ENCODE data around the gene TTLL7.

The TTLL7 gene

DNA sequence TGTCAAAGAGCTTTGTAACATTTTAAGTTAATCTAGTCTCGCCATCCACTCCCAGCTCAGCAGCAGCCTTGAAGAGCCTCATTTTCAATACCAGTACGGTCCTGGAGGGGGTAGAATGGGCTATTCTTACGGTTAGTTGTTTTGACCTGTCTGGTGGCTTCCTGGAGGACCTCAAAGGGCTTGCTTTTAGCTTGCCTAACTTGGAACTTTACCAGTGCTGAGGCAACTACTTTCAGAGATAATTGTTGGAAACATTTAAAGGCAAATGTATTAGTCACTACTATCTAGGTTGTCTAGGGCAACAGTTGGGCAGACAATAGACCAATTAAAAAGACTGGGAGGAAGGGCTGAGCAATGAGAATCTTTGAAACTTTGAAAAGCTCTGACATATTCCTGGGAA lies 56.0 kb downstream of the TTLL7 start:
- Histone ChIP-seq H3K18ac (ENCODE audit: low read depth in 1 of 2, low read length in 2 of 2) (no peak overlapping the region), H2BK120ac (ENCODE audit: low read depth, low read length) (no peak overlapping the region), H2AFZ (ENCODE audit: low read depth, low read length) (no peak overlapping the region), H3K36me3 (ENCODE audit: control insufficient read depth in 1 of 2, insufficient read depth in 2 of 2, low read depth in 1 of 2, low read length in 2 of 2) (no peaks in the 10 kb centered on the region), H4K8ac (ENCODE audit: low read length) (no peak overlapping the region), H3K9ac (ENCODE audit: low read length) (no peak overlapping the region), H2BK5ac (ENCODE audit: low read depth, low read length, poor library complexity, severe bottlenecking) (no peak overlapping the region), H3K4me2 (ENCODE audit: low read length, poor library complexity, severe bottlenecking) (no peak overlapping the region), H2BK15ac (ENCODE audit: low read depth, poor library complexity, severe bottlenecking) (no peak overlapping the region), H3K79me1 (replicated peaks; ENCODE audit: low read length, poor library complexity, severe bottlenecking) (peaks cover 2% of the 10 kb centered on the region), H3K4ac (ENCODE audit: low read depth in 1 of 2, low read length in 2 of 2) (no peak overlapping the region), H3K9me3 (ENCODE audit: control insufficient read depth, low read length) (peaks cover 11% of the 10 kb centered on the region), H2AK5ac (ENCODE audit: low read length, severe bottlenecking) (no peak overlapping the region), H3K27ac (ENCODE audit: low read length, poor library complexity, severe bottlenecking) (no peak overlapping the region), H3K27me3 (ENCODE audit: control insufficient read depth in 1 of 2, insufficient read depth in 1 of 2, low read length in 2 of 2) (no peaks in the 10 kb centered on the region), H2BK12ac (ENCODE audit: low read length in 2 of 2) (no peak overlapping the region), H3K4me1 (ENCODE audit: control insufficient read depth, insufficient read depth, low read depth, low read length) (no peaks in the 10 kb centered on the region), H3K14ac (ENCODE audit: low read length in 2 of 2) (no peak overlapping the region), H4K91ac (ENCODE audit: low read length) (no peak overlapping the region), H3K23ac (ENCODE audit: low read length in 2 of 2) (no peak overlapping the region), H3K4me3 (ENCODE audit: insufficient read depth in 1 of 2, low read depth in 1 of 2, low read length in 2 of 2) (no peak overlapping the region)
- DNase-seq: peak; percentile 24
- WGBS: 83% methylated on average over 2 of the region's 3 CpGs

DNA sequence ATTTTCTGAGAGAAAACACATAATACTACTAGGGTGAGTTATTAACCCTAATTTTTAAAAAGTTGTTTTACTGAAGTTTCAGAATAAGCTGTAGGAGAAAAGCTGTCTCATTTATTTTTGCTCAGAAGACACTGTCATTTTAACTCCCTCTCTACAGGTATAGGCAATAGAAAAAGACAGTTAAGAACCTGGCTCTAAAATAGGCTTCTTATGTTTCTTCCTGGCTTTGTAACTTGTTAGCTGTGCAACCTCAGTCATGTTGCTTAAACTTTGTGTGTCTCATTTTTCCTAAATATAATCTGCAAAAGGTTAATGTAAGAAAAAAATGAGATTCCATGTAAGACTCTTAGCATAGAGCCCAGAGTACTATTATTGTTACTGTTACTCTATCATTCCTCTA lies 64.4 kb downstream of the TTLL7 start:
- Histone ChIP-seq H2BK15ac (ENCODE audit: low read depth, poor library complexity, severe bottlenecking) (no peak overlapping the region), H2BK120ac (ENCODE audit: low read depth, low read length) (no peak overlapping the region), H3K4me2 (ENCODE audit: low read length, poor library complexity, severe bottlenecking) (no peak overlapping the region), H3K23ac (ENCODE audit: low read length in 2 of 2) (no peak overlapping the region), H3K27me3 (ENCODE audit: control insufficient read depth in 1 of 2, insufficient read depth in 1 of 2, low read length in 2 of 2) (no peaks in the 10 kb centered on the region), H2AK5ac (ENCODE audit: low read length, severe bottlenecking) (no peak overlapping the region), H3K4me3 (ENCODE audit: insufficient read depth in 1 of 2, low read depth in 1 of 2, low read length in 2 of 2) (no peak overlapping the region), H3K18ac (ENCODE audit: low read depth in 1 of 2, low read length in 2 of 2) (no peak overlapping the region), H4K91ac (ENCODE audit: low read length) (no peak overlapping the region), H3K79me1 (replicated peaks; ENCODE audit: low read length, poor library complexity, severe bottlenecking) (no peaks in the 10 kb centered on the region), H2BK5ac (ENCODE audit: low read depth, low read length, poor library complexity, severe bottlenecking) (no peak overlapping the region), H3K36me3 (ENCODE audit: control insufficient read depth in 1 of 2, insufficient read depth in 2 of 2, low read depth in 1 of 2, low read length in 2 of 2) (no peaks in the 10 kb centered on the region), H2AFZ (ENCODE audit: low read depth, low read length) (no peak overlapping the region), H3K9ac (ENCODE audit: low read length) (no peak overlapping the region), H2BK12ac (ENCODE audit: low read length in 2 of 2) (no peak overlapping the region), H4K8ac (ENCODE audit: low read length) (no peak overlapping the region), H3K4me1 (ENCODE audit: control insufficient read depth, insufficient read depth, low read depth, low read length) (no peaks in the 10 kb centered on the region), H3K4ac (ENCODE audit: low read depth in 1 of 2, low read length in 2 of 2) (no peak overlapping the region), H3K27ac (ENCODE audit: low read length, poor library complexity, severe bottlenecking) (no peak overlapping the region), H3K9me3 (ENCODE audit: control insufficient read depth, low read length) (no peaks in the 10 kb centered on the region), H3K14ac (ENCODE audit: low read length in 2 of 2) (no peak overlapping the region)
- DNase-seq: no peak

DNA sequence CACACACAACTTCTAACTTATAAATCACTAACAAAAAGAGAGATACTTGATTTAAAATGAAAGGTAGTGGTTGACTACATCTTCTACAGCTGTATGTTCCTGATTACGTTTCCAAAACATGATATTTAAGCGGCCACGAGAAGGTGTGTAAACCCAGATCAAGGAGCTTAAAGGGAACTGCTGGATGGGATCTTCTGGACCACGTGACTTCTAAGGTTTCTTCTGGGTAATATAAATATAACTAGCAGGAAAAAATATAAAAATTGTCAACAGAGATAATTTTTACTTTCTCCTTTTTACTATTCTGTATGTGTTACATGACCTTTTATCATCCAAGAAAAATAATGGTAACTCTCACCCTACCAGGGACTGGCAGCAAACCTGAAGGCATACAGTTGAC lies 66.2 kb downstream of the TTLL7 start:
- no peak overlapping the region for H2BK120ac ChIP-seq (ENCODE audit: low read depth, low read length)
- H3K4me1 ChIP-seq (ENCODE audit: control insufficient read depth, insufficient read depth, low read depth, low read length): no peaks in the 10 kb centered on the region
- H2AFZ ChIP-seq (ENCODE audit: low read depth, low read length): no peak overlapping the region
- WGBS: 97% methylated on average over 3 of the region's 4 CpGs
- no peak overlapping the region for H3K23ac ChIP-seq (ENCODE audit: low read length in 2 of 2)
- no peaks in the 10 kb centered on the region for H3K27me3 ChIP-seq (ENCODE audit: control insufficient read depth in 1 of 2, insufficient read depth in 1 of 2, low read length in 2 of 2)
- H3K9me3 ChIP-seq (ENCODE audit: control insufficient read depth, low read length): no peaks in the 10 kb centered on the region
- no peak overlapping the region for H3K4me2 ChIP-seq (ENCODE audit: low read length, poor library complexity, severe bottlenecking)
- no peak overlapping the region for H3K9ac ChIP-seq (ENCODE audit: low read length)
- H2BK5ac ChIP-seq (ENCODE audit: low read depth, low read length, poor library complexity, severe bottlenecking): no peak overlapping the region
- H3K4ac ChIP-seq (ENCODE audit: low read depth in 1 of 2, low read length in 2 of 2): no peak overlapping the region
- no peak for DNase-seq
- H3K4me3 ChIP-seq (ENCODE audit: insufficient read depth in 1 of 2, low read depth in 1 of 2, low read length in 2 of 2): no peak overlapping the region
- no peak overlapping the region for H2AK5ac ChIP-seq (ENCODE audit: low read length, severe bottlenecking)
- H2BK15ac ChIP-seq (ENCODE audit: low read depth, poor library complexity, severe bottlenecking): no peak overlapping the region
- no peak overlapping the region for H3K14ac ChIP-seq (ENCODE audit: low read length in 2 of 2)
- no peak overlapping the region for H4K8ac ChIP-seq (ENCODE audit: low read length)
- no peaks in the 10 kb centered on the region for H3K79me1 ChIP-seq (replicated peaks; ENCODE audit: low read length, poor library complexity, severe bottlenecking)
- no peaks in the 10 kb centered on the region for H3K36me3 ChIP-seq (ENCODE audit: control insufficient read depth in 1 of 2, insufficient read depth in 2 of 2, low read depth in 1 of 2, low read length in 2 of 2)
- H3K27ac ChIP-seq (ENCODE audit: low read length, poor library complexity, severe bottlenecking): no peak overlapping the region
- no peak overlapping the region for H3K18ac ChIP-seq (ENCODE audit: low read depth in 1 of 2, low read length in 2 of 2)
- no peak overlapping the region for H4K91ac ChIP-seq (ENCODE audit: low read length)
- H2BK12ac ChIP-seq (ENCODE audit: low read length in 2 of 2): no peak overlapping the region

DNA sequence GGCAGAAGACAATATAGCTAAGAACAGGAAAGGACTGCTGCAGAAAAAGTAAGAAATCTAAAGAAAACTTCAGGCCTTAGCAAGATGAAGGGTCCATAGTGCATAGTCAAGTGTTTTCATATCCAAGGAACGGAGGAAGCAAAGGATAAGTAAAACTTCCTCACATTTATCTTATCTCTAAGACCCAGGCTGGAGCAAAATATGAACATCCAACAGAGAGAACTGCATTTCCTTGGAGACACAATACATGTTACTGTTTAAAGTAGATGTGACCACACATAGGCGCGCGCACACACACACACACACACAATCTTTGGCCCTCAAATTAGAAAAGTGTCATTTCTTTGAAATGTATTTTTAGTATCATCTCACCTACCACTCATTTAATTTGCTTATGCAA lies 66.7 kb downstream of the TTLL7 start:
- no peak overlapping the region for H4K91ac ChIP-seq (ENCODE audit: low read length)
- no peak overlapping the region for H2AK5ac ChIP-seq (ENCODE audit: low read length, severe bottlenecking)
- no peak overlapping the region for H3K14ac ChIP-seq (ENCODE audit: low read length in 2 of 2)
- no peaks in the 10 kb centered on the region for H3K27me3 ChIP-seq (ENCODE audit: control insufficient read depth in 1 of 2, insufficient read depth in 1 of 2, low read length in 2 of 2)
- H3K27ac ChIP-seq (ENCODE audit: low read length, poor library complexity, severe bottlenecking): no peak overlapping the region
- no peak overlapping the region for H2BK12ac ChIP-seq (ENCODE audit: low read length in 2 of 2)
- H2AFZ ChIP-seq (ENCODE audit: low read depth, low read length): no peak overlapping the region
- no peak overlapping the region for H3K23ac ChIP-seq (ENCODE audit: low read length in 2 of 2)
- no peaks in the 10 kb centered on the region for H3K4me1 ChIP-seq (ENCODE audit: control insufficient read depth, insufficient read depth, low read depth, low read length)
- H3K4me3 ChIP-seq (ENCODE audit: insufficient read depth in 1 of 2, low read depth in 1 of 2, low read length in 2 of 2): no peak overlapping the region
- no peak overlapping the region for H3K4me2 ChIP-seq (ENCODE audit: low read length, poor library complexity, severe bottlenecking)
- no peaks in the 10 kb centered on the region for H3K79me1 ChIP-seq (replicated peaks; ENCODE audit: low read length, poor library complexity, severe bottlenecking)
- no peak overlapping the region for H2BK120ac ChIP-seq (ENCODE audit: low read depth, low read length)
- no peaks in the 10 kb centered on the region for H3K36me3 ChIP-seq (ENCODE audit: control insufficient read depth in 1 of 2, insufficient read depth in 2 of 2, low read depth in 1 of 2, low read length in 2 of 2)
- H3K9me3 ChIP-seq (ENCODE audit: control insufficient read depth, low read length): no peaks in the 10 kb centered on the region
- 88% methylated on average over 4 of the region's 4 CpGs for WGBS
- H3K9ac ChIP-seq (ENCODE audit: low read length): no peak overlapping the region
- H3K4ac ChIP-seq (ENCODE audit: low read depth in 1 of 2, low read length in 2 of 2): no peak overlapping the region
- H3K18ac ChIP-seq (ENCODE audit: low read depth in 1 of 2, low read length in 2 of 2): no peak overlapping the region
- H2BK15ac ChIP-seq (ENCODE audit: low read depth, poor library complexity, severe bottlenecking): no peak overlapping the region
- H4K8ac ChIP-seq (ENCODE audit: low read length): no peak overlapping the region
- DNase-seq: no peak
- no peak overlapping the region for H2BK5ac ChIP-seq (ENCODE audit: low read depth, low read length, poor library complexity, severe bottlenecking)

All from mesenchymal stem cell (in vitro differentiated cells and primary cell).